Stimulated activated CD4-positive, alpha-beta T cell treated with anti-CD3 and anti-CD28 coated beads, Interleukin-2, amount 100 ng/mL, for 48 hours (primary cell): ENCODE data around the gene ZNF79.

Source experiments
- DNase-seq, 2 donors: peaks; one replicate each; pipeline ENCODE4 v3.0.0-alpha.2; 2020

The ZNF79 gene

DNA sequence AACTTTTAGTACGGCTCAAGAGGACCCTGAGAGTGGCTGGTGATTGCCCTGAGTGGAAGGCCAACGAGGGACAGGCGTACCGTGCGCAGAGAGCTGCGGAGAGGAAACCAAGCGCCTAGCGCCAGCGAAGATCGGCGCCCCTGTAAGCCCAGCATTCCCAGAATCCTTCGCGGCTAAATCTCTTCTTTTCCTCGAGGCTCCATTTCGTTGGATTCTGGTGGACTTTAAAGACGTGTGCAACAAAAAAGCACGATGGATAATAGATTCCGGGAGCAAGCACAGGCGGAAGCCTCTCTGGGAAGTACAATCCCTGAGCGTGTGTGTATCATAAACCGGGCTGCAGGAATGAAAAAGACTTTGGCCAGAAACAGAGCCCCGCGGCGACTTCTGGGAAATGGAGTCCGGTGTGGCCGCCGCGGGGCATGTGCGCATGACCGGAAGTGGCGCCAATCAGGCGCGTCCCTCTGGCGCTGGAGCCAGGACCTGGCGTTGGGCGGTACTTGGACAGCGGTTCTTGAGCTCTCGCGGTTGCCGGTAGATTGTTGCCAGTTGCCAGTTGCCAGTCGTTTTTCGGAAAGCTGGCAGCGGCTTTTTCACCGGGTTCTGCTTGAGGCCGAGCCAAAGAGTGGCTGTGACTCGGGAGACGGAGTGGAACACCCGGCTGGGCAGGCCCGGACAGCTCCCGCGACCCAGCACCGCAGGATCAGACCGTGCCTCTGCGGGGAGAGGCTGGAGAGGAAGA lies at the start of gene ZNF79:
ZNF79 (plus strand) TSS at position 449 of the 742 bp plus-strand sequence. CDS start 406 bp downstream, outside the sequence.
- peak; percentile 88 to 90 for DNase-seq

GRCh38 chr9:127380479-127380878 lies 43.7 kb upstream of the ZNF79 start:
- no peak for DNase-seq

DNA sequence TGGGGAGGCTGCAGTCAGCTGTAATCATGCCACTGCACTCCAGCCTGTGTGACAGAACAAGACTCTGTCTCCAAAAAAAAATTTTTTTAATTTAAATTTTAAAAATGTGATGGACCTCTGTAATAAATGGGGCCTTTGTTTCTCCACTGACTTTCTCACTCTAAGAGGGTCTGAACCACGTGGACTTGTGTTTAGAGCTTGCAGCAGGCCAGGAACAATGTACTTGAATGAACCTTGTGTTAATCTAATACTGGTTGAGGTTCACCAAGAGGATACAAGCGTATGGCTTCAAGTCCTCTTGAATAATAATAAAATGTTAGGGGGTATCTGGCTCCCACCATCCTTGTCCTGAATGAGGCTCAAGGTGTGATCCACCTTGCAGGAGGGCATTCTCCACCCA lies 41.6 kb upstream of the ZNF79 start:
- no peak for DNase-seq

DNA sequence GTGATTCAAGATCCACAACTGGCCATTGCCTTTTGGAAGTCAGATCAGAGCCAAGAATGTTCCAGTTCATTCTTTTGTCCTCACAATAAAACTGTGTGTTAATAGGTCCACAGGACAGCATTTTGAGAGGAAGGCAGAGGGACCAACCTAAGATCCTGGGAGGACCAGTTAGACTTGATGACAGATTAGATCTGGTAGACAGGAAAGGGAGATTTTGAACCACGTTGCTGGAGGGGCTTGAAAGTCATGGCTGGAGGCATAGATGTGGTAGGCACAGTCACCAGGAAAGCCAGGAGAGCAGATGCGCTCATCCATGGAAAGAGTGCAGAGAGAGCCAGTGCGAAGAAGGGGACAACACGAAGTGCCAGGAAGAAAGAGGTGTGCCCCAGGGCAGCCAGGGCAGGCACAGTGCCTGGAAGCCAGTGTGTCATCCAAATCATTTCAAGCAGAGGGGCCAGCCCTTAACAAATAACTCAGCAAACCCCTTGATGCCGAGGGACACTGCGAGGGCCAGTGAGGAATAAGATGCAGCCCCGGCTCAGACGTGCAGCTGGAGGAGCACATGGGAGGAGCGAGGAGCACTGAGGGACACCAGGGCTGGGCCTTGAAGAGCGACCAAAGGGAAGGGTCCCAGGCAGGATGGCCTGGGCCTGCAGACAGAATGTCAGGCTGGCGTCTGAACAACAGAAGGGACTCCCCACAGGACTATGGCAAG lies 40.0 kb upstream of the ZNF79 start:
- DNase-seq = no peak

GRCh38 chr9:127384901-127385300 lies 39.3 kb upstream of the ZNF79 start:
- no peak for DNase-seq

DNA sequence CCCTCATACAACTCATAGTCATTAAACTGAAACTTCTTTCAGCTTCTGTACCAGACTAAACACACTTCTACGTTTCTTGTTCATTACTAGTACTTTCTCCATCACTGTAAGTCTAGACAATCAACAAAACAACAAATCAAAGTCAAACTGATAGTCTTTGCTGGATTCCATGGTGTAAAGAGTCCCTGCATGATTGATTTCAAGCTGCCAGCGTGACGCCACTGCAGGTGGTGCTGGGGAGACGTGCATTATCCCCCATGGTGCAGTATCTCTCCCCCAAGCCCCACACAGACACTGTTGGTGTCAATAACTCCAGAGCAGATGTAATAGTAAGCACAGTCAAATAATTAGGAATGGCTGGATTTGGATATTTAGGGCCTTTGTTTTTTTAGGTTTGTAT lies 37.9 kb upstream of the ZNF79 start:
- DNase-seq = no peak

- DNase-seq = no peak
Measured at GRCh38 chr9:127386981-127387380, 37.2 kb upstream of the ZNF79 start.

- DNase-seq = peak; percentile 66
Measured at GRCh38 chr9:127388037-127388855, 35.9 kb upstream of the ZNF79 start.

- DNase-seq = no peak
Measured at GRCh38 chr9:127388856-127389238, 35.3 kb upstream of the ZNF79 start.

GRCh38 chr9:127389381-127390247 lies 34.6 kb upstream of the ZNF79 start:
- DNase-seq = no peak

GRCh38 chr9:127390248-127390545 lies 34.0 kb upstream of the ZNF79 start:
- no peak for DNase-seq

DNA sequence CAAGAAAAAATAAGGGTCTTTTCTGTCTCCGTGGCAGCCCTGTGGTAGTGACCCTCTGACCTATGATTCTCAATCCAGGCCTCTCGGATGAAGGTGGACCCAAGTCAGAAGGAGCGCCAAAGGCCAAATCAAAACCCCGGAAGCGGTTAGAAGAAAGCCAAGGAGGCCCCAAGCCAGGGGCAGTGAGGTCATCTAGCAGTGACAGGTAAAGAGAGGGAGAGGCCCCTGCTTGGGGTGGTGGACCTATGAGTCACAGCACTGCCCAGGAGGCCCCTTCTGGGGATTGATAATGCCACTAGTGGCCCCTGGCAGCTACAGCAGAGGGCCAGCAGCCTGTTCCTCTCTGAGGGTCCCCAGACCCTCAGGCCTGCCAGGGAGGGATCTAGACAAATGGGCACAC lies 33.6 kb upstream of the ZNF79 start:
- DNase-seq = no peak

DNA sequence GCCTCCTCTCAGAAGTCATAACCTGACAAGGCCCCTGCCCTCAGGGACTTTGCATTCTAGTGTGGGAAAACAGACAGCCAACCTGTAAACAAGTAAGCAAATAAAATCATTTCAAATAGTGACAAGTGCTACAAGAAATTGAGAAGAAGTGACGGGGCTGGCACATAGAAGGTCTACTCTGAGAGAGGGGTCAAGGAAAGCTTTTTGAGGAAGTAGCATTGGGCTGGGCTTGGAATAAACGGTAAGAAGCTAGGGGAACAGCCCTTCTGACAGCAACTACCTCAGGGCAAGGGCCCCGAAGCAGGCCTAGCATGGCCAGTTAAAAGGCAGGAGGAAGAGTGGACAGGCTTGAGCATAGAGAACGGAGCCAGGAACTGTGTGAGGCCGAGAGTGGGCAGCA lies 32.0 kb upstream of the ZNF79 start:
- no peak for DNase-seq

- DNase-seq = no peak
Measured at GRCh38 chr9:127392976-127393375, 31.2 kb upstream of the ZNF79 start.

- no peak for DNase-seq
Measured at GRCh38 chr9:127393645-127394044, 30.5 kb upstream of the ZNF79 start.

- no peak for DNase-seq
Measured at GRCh38 chr9:127395497-127396252, 28.5 kb upstream of the ZNF79 start.

GRCh38 chr9:127396253-127396807 lies 27.9 kb upstream of the ZNF79 start:
- DNase-seq = no peak

- DNase-seq = peak; percentile 73 to 83
Measured at GRCh38 chr9:127396808-127397645, 27.2 kb upstream of the ZNF79 start, which contains the start of gene SLC2A8. TSS of gene SLC2A8 (plus strand) at chr9:127397169. CDS start at chr9:127397231, 62 bp downstream.

DNA sequence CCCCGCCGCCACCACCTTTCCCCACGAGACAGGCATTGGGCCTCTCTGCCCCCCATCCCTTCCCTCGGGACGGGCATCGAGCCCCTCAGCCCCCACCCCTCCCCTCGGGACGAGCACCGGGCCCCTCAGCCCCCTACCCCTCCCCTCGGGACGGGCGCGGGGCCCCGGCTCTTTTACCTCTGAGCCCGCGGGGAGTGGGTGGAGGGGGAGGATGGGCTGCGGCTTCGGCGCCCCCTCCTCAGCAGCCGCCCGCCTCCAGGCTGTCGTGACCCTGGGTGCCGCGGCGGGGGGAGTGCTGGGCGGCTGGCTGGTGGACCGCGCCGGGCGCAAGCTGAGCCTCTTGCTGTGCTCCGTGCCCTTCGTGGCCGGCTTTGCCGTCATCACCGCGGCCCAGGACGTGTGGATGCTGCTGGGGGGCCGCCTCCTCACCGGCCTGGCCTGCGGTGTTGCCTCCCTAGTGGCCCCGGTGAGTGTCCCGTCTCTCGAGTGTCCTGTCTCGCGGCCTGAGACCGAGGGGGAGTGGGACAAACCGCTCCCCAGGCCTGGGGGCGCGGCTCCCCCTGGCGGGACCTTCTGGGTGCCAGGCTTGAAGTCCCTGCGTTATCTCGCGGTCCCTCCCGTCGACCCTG lies 26.4 kb upstream of the ZNF79 start:
- DNase-seq = peak in 1 of 2 donors; percentile 29

- no peak for DNase-seq
Measured at GRCh38 chr9:127398275-127398647, 25.9 kb upstream of the ZNF79 start.
